ENCODE measurements around the gene IGF1. TPM values are rescaled to one million over a fixed set of nuclear protein-coding genes. Genes with fewer than 3 reads are reported as not detected.

The IGF1 gene
- polyA plus RNA-seq, 1 experiment = 1.5 TPM

DNA sequence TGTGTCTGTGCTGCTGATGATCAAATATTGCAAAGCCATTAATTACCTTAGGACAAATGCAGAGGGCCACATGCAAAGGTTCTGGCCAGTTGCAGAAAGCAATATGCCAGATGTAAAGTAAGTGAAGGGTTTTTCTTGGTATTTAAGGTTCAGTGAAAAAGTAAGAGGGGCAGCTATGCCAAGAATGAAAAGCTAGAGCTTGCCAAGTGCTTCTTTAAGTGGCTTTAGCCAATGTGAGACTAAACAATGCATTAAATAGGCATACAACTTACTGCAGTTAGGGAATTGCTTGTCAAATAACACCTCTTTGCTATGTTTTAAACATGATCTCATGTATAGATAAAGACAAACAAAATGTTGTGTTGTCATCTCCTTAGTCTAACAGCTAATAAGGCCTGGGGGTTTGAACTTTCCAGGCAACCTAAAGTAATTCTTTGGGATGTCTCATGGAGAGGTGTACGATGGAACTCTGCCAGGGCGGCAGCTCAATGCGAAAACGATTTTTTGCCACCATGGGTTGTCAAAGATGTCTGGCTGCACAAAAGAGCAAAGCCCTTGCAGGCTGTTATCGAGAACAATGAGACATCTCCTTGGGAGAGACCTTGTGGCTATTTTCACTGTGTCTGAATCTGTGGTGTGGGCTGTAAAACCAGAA is 12.0 kb downstream of the IGF1 start:
- TF ChIP-seq, protein P1, sequence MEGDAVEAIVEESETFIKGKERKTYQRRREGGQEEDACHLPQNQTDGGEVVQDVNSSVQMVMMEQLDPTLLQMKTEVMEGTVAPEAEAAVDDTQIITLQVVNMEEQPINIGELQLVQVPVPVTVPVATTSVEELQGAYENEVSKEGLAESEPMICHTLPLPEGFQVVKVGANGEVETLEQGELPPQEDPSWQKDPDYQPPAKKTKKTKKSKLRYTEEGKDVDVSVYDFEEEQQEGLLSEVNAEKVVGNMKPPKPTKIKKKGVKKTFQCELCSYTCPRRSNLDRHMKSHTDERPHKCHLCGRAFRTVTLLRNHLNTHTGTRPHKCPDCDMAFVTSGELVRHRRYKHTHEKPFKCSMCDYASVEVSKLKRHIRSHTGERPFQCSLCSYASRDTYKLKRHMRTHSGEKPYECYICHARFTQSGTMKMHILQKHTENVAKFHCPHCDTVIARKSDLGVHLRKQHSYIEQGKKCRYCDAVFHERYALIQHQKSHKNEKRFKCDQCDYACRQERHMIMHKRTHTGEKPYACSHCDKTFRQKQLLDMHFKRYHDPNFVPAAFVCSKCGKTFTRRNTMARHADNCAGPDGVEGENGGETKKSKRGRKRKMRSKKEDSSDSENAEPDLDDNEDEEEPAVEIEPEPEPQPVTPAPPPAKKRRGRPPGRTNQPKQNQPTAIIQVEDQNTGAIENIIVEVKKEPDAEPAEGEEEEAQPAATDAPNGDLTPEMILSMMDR (IDR thresholded peaks at IDR 0.05; ENCODE audit: insufficient read depth, low read depth, low read length) = no peak
- no peaks in the 10 kb centered on the region for H3K27me3 ChIP-seq (ENCODE audit: control insufficient read depth, insufficient read depth, low read length)
- H3K36me3 ChIP-seq (ENCODE audit: control insufficient read depth, insufficient read depth, low read length) = no peaks in the 10 kb centered on the region
- no peak for DNase-seq (ENCODE audit: low read depth)
- H3K4me3 ChIP-seq (ENCODE audit: low read depth, low read length) = no peak overlapping the region
- POLR2A ChIA-PET = interaction anchor here (0.6 kb wide), 1 partner anchor 102 kb away, joined by 11 read pairs; no protein-coding TSS in a partner anchor
- CTCF ChIA-PET = interaction anchor here (1.4 to 1.7 kb wide), 2 partner anchors 14 to 16 kb away, joined by 3 to 7 read pairs; no protein-coding TSS in a partner anchor

DNA sequence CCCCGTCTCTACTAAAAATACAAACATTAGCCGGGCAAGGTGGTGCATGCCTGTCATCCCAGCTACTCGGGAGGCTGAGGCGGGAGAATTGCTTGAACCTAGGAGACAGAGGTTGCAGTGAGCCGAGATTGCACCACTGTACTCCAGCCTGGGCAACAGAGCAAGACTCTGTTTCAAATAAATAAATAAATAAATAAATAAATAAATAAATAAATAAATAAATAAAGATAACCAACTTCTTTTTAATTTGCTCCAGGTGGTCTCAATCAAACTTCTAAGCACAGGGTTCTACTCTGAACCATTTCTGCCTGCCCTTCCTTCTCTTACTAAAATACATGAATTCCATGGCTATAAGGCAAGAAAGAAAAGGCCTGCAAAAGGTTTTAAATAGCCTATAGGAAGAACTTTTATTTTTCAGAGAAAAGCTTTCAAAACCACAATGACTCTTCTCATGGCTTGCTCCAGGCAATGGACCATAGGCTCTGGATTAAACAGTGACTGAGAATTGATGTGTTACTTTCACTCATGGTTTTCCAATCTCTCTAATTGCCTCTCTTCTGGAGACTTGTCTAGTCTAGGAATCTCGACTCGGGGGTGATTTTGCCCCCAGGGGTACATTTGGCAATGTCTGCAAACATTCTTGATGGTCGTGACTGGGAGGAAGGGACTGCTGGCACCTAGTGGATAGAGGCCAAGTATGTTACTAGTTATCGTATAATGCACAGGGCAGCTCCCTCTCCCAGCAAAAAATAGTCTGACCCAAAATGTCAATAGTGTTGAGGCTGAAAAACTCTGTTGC is 14.4 kb downstream of the IGF1 start:
- TF ChIP-seq, protein P1 (IDR thresholded peaks at IDR 0.05; ENCODE audit: insufficient read depth, low read depth, low read length) = no peak
- H3K4me3 ChIP-seq (ENCODE audit: low read depth, low read length) = no peak overlapping the region
- ChIA-PET CTCF (interaction anchor here (0.8 kb wide), 1 partner anchor 18 kb away, joined by 3 read pairs; no protein-coding TSS in a partner anchor), POLR2A (no interaction called here)
- H3K27me3 ChIP-seq (ENCODE audit: control insufficient read depth, insufficient read depth, low read length) = no peaks in the 10 kb centered on the region
- no peaks in the 10 kb centered on the region for H3K36me3 ChIP-seq (ENCODE audit: control insufficient read depth, insufficient read depth, low read length)
- no peak for DNase-seq (ENCODE audit: low read depth)

DNA sequence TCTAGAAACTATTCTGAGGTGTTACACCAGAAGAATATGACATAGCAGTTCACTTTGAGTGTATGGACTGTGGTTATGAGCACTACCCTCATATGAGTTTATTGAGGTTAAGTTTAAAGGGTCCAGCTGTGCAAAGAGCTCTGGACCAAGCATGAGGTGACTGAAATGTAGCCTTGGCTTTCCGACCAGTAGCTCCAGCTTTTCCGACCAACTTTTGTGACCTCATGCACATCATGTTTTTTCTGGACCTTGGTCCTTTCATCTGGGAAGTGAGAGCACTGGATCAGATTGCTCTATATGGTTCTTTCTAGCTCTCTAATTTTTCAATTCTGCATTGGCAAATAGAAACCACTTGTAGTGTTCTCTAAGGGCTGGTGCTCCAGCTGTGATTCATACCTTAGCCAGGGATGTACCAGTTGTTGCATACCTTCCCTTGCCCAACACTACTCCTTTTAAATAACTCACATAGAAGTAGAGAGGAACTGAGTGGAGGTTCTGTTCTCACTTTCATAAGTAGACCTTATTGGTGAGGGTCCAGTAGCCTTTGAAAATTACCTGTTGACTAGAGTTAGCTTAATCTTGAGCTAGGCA is 16.6 kb downstream of the IGF1 start:
- ChIA-PET POLR2A (no interaction called here), CTCF (interaction anchor here (1.2 to 1.8 kb wide), 6 partner anchors 9 to 353 kb away, joined by 3 to 5 read pairs (median 4); no protein-coding TSS in a partner anchor)
- no peaks in the 10 kb centered on the region for H3K27me3 ChIP-seq (ENCODE audit: control insufficient read depth, insufficient read depth, low read length)
- no peak overlapping the region for H3K4me3 ChIP-seq (ENCODE audit: low read depth, low read length)
- TF ChIP-seq, protein P1 (IDR thresholded peaks at IDR 0.05; ENCODE audit: insufficient read depth, low read depth, low read length) = no peak
- H3K36me3 ChIP-seq (ENCODE audit: control insufficient read depth, insufficient read depth, low read length) = no peaks in the 10 kb centered on the region
- no peak for DNase-seq (ENCODE audit: low read depth)

DNA sequence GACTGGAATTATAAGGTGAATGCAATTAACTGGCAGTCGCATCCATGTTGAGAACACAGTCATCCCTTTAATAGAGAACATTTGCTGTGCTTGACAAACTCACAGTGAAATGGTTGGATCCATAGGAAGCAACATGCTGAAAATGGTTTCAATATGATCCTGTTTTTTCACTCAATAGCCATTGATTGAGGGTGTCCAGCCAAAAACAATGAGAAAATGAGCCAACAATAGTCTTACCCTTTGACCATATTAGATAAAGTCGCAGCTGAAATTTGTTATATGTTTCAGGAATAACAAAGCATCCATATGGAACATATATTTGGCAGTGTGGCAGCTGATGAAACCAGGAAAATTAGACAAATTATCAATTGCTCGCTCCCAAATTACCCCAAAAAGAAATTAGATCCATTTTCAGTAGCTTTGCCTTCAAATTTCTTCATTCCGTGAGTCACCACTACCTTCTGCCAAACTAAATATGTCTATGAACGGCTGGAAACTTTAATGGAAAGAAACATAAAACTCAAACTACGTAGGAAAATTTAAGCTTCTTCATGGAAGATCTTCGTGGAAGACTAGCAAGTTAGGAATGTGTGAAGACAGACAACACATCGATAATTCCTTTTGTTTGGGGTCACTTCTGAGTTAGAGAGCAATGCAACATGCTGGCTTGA is 17.4 kb downstream of the IGF1 start:
- Histone ChIP-seq H3K4me3 (ENCODE audit: low read depth, low read length) (no peak overlapping the region), H3K27me3 (ENCODE audit: control insufficient read depth, insufficient read depth, low read length) (no peaks in the 10 kb centered on the region), H3K36me3 (ENCODE audit: control insufficient read depth, insufficient read depth, low read length) (no peaks in the 10 kb centered on the region)
- TF ChIP-seq, protein P1 (IDR thresholded peaks at IDR 0.05; ENCODE audit: insufficient read depth, low read depth, low read length) = no peak
- no peak for DNase-seq (ENCODE audit: low read depth)
- CTCF ChIA-PET = interaction anchor here (0.6 to 1.8 kb wide), 6 partner anchors 8 to 767 kb away, joined by 3 to 5 read pairs (median 4); no protein-coding TSS in a partner anchor
- POLR2A ChIA-PET = no interaction called here

Measured in BJ (cell line).